ENCODE measurements around the gene F11R. TPM values are rescaled to one million over a fixed set of nuclear protein-coding genes. Genes with fewer than 3 reads are reported as not detected.
"Not testable (repeated sequence)": the region's sequence is repeated elsewhere in the genome, so short reads cannot be mapped to it uniquely, and the experiment has no call there.

The F11R gene
- total and polyA plus RNA-seq, 2 experiments from 2014 or later, result 0.53 to 0.76 TPM

DNA sequence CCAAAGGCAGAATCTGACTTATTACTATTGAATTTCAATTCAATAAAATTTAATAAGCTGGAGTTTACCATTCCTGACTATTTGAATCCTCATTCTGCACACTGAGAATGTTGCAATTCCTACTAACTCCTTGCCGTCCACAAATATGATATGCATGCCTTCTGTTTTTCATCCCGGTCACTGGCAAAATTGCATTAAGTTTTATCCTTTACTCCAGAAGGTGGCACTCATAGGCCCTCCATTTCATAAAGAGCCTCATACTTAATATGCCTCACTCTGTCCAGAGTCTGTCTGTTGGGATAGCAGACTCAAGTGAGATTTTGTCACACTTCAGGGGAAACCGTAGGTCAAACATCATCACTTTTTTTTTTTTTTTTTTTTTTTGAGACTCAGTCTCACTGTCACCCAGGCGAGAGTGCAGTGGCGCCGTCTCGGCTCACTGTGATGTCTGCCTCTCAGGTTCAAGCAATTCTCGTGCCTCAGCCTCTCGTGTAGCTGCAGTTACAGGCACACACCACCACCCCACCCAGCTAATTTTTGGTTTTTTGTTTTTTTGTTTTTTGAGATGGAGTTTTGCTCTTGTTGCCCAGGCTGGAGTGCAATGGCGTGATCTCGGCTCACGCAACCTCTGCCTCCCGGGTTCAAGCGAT is 27.3 kb downstream of the F11R start:
- Histone ChIP-seq H3K4me3 (no peak overlapping the region), H3K4me2 (ENCODE audit: unreplicated experiment) (no peak overlapping the region), H3K36me3 (ENCODE audit: low read depth) (no peaks in the 10 kb centered on the region), H3K9me3 (ENCODE audit: low read depth) (no peaks in the 10 kb centered on the region), H4K20me1 (ENCODE audit: insufficient read depth) (no peaks in the 10 kb centered on the region), H3K27ac (no peak overlapping the region), H3K9me2 (ENCODE audit: insufficient read depth) (no peaks in the 10 kb centered on the region), H2AFZ (no peak overlapping the region), H3K27me3 (replicated peaks; ENCODE audit: insufficient read depth) (no peaks in the 10 kb centered on the region), H3K4me1 (ENCODE audit: insufficient read depth) (peaks cover 15% of the 10 kb centered on the region), H3F3A (ENCODE audit: insufficient read depth) (peaks cover 30% of the 10 kb centered on the region), H3K9ac (no peak overlapping the region), H3K79me2 (ENCODE audit: insufficient read depth) (no peaks in the 10 kb centered on the region)
- TF ChIP-seq EZH2 (IDR thresholded peaks at IDR 0.05; ENCODE audit: insufficient read depth, poor library complexity, severe bottlenecking) (no peak), EZH2phosphoT487 (IDR thresholded peaks at IDR 0.05; ENCODE audit: insufficient read depth, low read depth) (no peak)
- peak; percentile 83 for DNase-seq
- WGBS, 2 experiments (ENCODE audit: low coverage in 1 of 2, low lambda C conversion rate in 2 of 2, missing lambda C conversion rate in 2 of 2), result 66 to 68% methylated on average over 14 of the region's 14 CpGs
- in situ Hi-C loops (cut with MboI), result loop anchor here (10.0 kb wide), 1 partner anchor 101 kb away; the partner anchor contains the start of gene KLHDC9

GRCh38 chr1:160992036-160992435 is 28.9 kb downstream of the F11R start:
- not testable (repeated sequence) for H3K9ac ChIP-seq; DNase-seq; H2AFZ ChIP-seq; H3K36me3 ChIP-seq (ENCODE audit: low read depth); H3K4me3 ChIP-seq; H3K27me3 ChIP-seq (replicated peaks; ENCODE audit: insufficient read depth); H4K20me1 ChIP-seq (ENCODE audit: insufficient read depth); H3K4me2 ChIP-seq (ENCODE audit: unreplicated experiment); H3K9me3 ChIP-seq (ENCODE audit: low read depth); H3K79me2 ChIP-seq (ENCODE audit: insufficient read depth); H3K9me2 ChIP-seq (ENCODE audit: insufficient read depth); H3K27ac ChIP-seq
- Histone ChIP-seq H3K4me1 (ENCODE audit: insufficient read depth) (peaks cover 15% of the 10 kb centered on the region), H3F3A (ENCODE audit: insufficient read depth) (peaks cover 29% of the 10 kb centered on the region)
- in situ Hi-C loops (cut with MboI), result loop anchor here (10.0 kb wide), 1 partner anchor 103 kb away; the partner anchor contains the start of gene KLHDC9
- 88 to 89% methylated on average over 4 of the region's 4 CpGs for WGBS, 2 experiments (ENCODE audit: low coverage in 1 of 2, low lambda C conversion rate in 2 of 2, missing lambda C conversion rate in 2 of 2)

GRCh38 chr1:160987359-160988050 is 33.4 kb downstream of the F11R start:
- H3K27ac ChIP-seq, result no peak overlapping the region
- no peaks in the 10 kb centered on the region for H3K9me3 ChIP-seq (ENCODE audit: low read depth)
- no peaks in the 10 kb centered on the region for H3K4me1 ChIP-seq (ENCODE audit: insufficient read depth)
- no peaks in the 10 kb centered on the region for H3K79me2 ChIP-seq (ENCODE audit: insufficient read depth)
- 56 to 63% methylated on average over 8 of the region's 8 CpGs for WGBS, 2 experiments (ENCODE audit: low coverage in 1 of 2, low lambda C conversion rate in 2 of 2, missing lambda C conversion rate in 2 of 2)
- TF ChIP-seq EZH2 (IDR thresholded peaks at IDR 0.05; ENCODE audit: insufficient read depth, poor library complexity, severe bottlenecking) (no peak), EZH2phosphoT487 (IDR thresholded peaks at IDR 0.05; ENCODE audit: insufficient read depth, low read depth) (no peak)
- no peak overlapping the region for H3K4me3 ChIP-seq
- no peak overlapping the region for H3K4me2 ChIP-seq (ENCODE audit: unreplicated experiment)
- peaks cover 3% of the 10 kb centered on the region for H3K27me3 ChIP-seq (replicated peaks; ENCODE audit: insufficient read depth)
- H3F3A ChIP-seq (ENCODE audit: insufficient read depth), result no peaks in the 10 kb centered on the region
- no peaks in the 10 kb centered on the region for H3K36me3 ChIP-seq (ENCODE audit: low read depth)
- DNase-seq, result no peak
- no peak overlapping the region for H2AFZ ChIP-seq
- no peaks in the 10 kb centered on the region for H4K20me1 ChIP-seq (ENCODE audit: insufficient read depth)
- no peak overlapping the region for H3K9ac ChIP-seq
- in situ Hi-C loops (cut with MboI), result no loop called here
- no peaks in the 10 kb centered on the region for H3K9me2 ChIP-seq (ENCODE audit: insufficient read depth)

DNA sequence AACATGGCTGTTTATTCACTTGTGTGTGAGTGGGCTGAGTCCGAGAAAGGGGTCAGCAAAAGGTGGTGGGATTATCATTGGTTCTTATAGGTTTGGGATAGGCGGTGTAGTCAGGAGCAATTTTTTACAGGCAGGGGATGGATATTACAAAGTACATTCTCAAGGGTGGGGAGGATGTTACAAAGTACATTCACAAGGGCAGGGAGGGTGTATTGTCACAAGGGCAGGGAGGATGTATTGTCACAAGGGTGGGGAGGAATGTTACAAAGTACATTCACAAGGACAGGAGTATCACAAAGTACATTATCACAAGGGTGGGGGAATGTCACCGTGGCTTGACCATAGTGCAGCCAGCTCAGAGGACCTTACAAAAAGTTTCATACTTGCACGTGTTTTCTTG is 35.2 kb downstream of the F11R start:
- DNase-seq, result no peak
- no peak overlapping the region for H3K4me3 ChIP-seq
- H3K27ac ChIP-seq, result no peak overlapping the region
- in situ Hi-C loops (cut with MboI), result no loop called here
- no peaks in the 10 kb centered on the region for H4K20me1 ChIP-seq (ENCODE audit: insufficient read depth)
- H3K27me3 ChIP-seq (replicated peaks; ENCODE audit: insufficient read depth), result peaks cover 21% of the 10 kb centered on the region
- no peaks in the 10 kb centered on the region for H3F3A ChIP-seq (ENCODE audit: insufficient read depth)
- no peaks in the 10 kb centered on the region for H3K36me3 ChIP-seq (ENCODE audit: low read depth)
- H3K79me2 ChIP-seq (ENCODE audit: insufficient read depth), result no peaks in the 10 kb centered on the region
- TF ChIP-seq EZH2 (IDR thresholded peaks at IDR 0.05; ENCODE audit: insufficient read depth, poor library complexity, severe bottlenecking) (no peak), EZH2phosphoT487 (IDR thresholded peaks at IDR 0.05; ENCODE audit: insufficient read depth, low read depth) (no peak)
- H3K9me2 ChIP-seq (ENCODE audit: insufficient read depth), result no peaks in the 10 kb centered on the region
- no peaks in the 10 kb centered on the region for H3K9me3 ChIP-seq (ENCODE audit: low read depth)
- no peak overlapping the region for H2AFZ ChIP-seq
- WGBS, 2 experiments (ENCODE audit: low coverage in 1 of 2, low lambda C conversion rate in 2 of 2, missing lambda C conversion rate in 2 of 2), result 55 to 60% methylated on average over 4 of the region's 4 CpGs
- no peak overlapping the region for H3K4me2 ChIP-seq (ENCODE audit: unreplicated experiment)
- no peaks in the 10 kb centered on the region; the same call in 1 of the 2 replicates for H3K4me1 ChIP-seq (ENCODE audit: insufficient read depth)
- H3K9ac ChIP-seq, result no peak overlapping the region
